Loucy (cell line): ENCODE measurements around the gene XXYLT1.

Source experiments
- H2AFZ ChIP-seq: fragments of 200-600 bp; sonication (generic); 2 replicates; pipeline ENCODE4 v1.6.0; 2016; ENCODE audit warnings: antibody characterized with exemption, mild to moderate bottlenecking, low read length, moderate library complexity
- H3F3A ChIP-seq: fragments of 200-600 bp; 2 replicates; pipeline ENCODE4 v1.6.0; 2016; ENCODE audit warnings: antibody characterized with exemption, low read depth, mild to moderate bottlenecking
- H3K27me3 ChIP-seq: fragments of 200-600 bp; sonication (generic); 2 replicates; pipeline ENCODE4 v1.6.1; 2014; ENCODE audit warnings: low read length, mild to moderate bottlenecking; ENCODE audit not compliant: insufficient read depth, poor library complexity, severe bottlenecking
- H3K36me3 ChIP-seq: fragments of 200-600 bp; sonication (generic); 2 replicates; pipeline ENCODE4 v1.6.1; 2016; ENCODE audit warnings: low read length; ENCODE audit not compliant: insufficient read depth
- H3K4me1 ChIP-seq: fragments of 200-600 bp; sonication (generic); 2 replicates; pipeline ENCODE4 v1.5.1; 2014; ENCODE audit warnings: low read length, mild to moderate bottlenecking; ENCODE audit not compliant: insufficient read depth, poor library complexity, severe bottlenecking
- H3K4me2 ChIP-seq: fragments of 200-600 bp; sonication (generic); 2 replicates; pipeline ENCODE4 v1.6.0; 2014; ENCODE audit warnings: antibody characterized with exemption, low read length, low read depth, mild to moderate bottlenecking; ENCODE audit not compliant: poor library complexity, severe bottlenecking
- H3K4me3 ChIP-seq: fragments of 200-600 bp; sonication (generic); 2 replicates; pipeline ENCODE4 v1.5.1; 2014; ENCODE audit warnings: low read length, mild to moderate bottlenecking, mixed read lengths; ENCODE audit not compliant: poor library complexity, severe bottlenecking
- H3K79me2 ChIP-seq: fragments of 200-600 bp; sonication (generic); 2 replicates; pipeline ENCODE4 v1.6.1; 2014; ENCODE audit warnings: low read length; ENCODE audit not compliant: insufficient read depth
- H3K9ac ChIP-seq: fragments of 200-600 bp; sonication (generic); 2 replicates; pipeline ENCODE4 v1.6.0; 2014; ENCODE audit warnings: mild to moderate bottlenecking, low read depth, low read length, moderate library complexity; ENCODE audit not compliant: poor library complexity, severe bottlenecking
- H3K9me2 ChIP-seq: fragments of 200-600 bp; sonication (generic); replicated peaks from 2 replicates; pipeline ENCODE4 v1.6.1; 2016; ENCODE audit warnings: low read depth, low read length, mixed read lengths
- H3K9me3 ChIP-seq: fragments of 200-600 bp; sonication (generic); 2 replicates; pipeline ENCODE4 v1.6.1; 2014; ENCODE audit warnings: mild to moderate bottlenecking, antibody characterized with exemption, low read length, low read depth; ENCODE audit not compliant: insufficient read depth
- H4K20me1 ChIP-seq: fragments of 200-600 bp; sonication (generic); 2 replicates; pipeline ENCODE4 v1.6.0; 2014; ENCODE audit warnings: antibody characterized with exemption, low read length, mild to moderate bottlenecking; ENCODE audit not compliant: insufficient read depth, poor library complexity, severe bottlenecking
- EZH2phosphoT487 ChIP-seq: fragments of 200-600 bp; IDR thresholded peaks from 2 replicates; pipeline ENCODE4 v1.6.1; 2018; ENCODE audit warnings: antibody characterized with exemption, mild to moderate bottlenecking, moderate library complexity, borderline replicate concordance
- TF ChIP-seq, protein P1 (sequence below): fragments of 200-600 bp; sonication (generic); conservative IDR thresholded peaks from 2 replicates; pipeline ENCODE4 v1.5.1; 2014; ENCODE audit warnings: mild to moderate bottlenecking, antibody characterized with exemption, low read length

The XXYLT1 gene

GRCh38 chr3:195133013-195133412 is 137.9 kb downstream of the XXYLT1 start:
- H3K36me3 ChIP-seq: peaks cover 42% of the 10 kb centered on the region; the same call in 1 of the 2 replicates
- TF ChIP-seq EZH2phosphoT487: no peak
- TF ChIP-seq, protein P1, sequence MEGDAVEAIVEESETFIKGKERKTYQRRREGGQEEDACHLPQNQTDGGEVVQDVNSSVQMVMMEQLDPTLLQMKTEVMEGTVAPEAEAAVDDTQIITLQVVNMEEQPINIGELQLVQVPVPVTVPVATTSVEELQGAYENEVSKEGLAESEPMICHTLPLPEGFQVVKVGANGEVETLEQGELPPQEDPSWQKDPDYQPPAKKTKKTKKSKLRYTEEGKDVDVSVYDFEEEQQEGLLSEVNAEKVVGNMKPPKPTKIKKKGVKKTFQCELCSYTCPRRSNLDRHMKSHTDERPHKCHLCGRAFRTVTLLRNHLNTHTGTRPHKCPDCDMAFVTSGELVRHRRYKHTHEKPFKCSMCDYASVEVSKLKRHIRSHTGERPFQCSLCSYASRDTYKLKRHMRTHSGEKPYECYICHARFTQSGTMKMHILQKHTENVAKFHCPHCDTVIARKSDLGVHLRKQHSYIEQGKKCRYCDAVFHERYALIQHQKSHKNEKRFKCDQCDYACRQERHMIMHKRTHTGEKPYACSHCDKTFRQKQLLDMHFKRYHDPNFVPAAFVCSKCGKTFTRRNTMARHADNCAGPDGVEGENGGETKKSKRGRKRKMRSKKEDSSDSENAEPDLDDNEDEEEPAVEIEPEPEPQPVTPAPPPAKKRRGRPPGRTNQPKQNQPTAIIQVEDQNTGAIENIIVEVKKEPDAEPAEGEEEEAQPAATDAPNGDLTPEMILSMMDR: no peak
- H3K9me2 ChIP-seq: no peaks in the 10 kb centered on the region
- H3K4me1 ChIP-seq: peaks cover 43% of the 10 kb centered on the region
- H3K9ac ChIP-seq: no peak overlapping the region
- no peak overlapping the region for H2AFZ ChIP-seq
- no peaks in the 10 kb centered on the region for H3K27me3 ChIP-seq
- H3K79me2 ChIP-seq: peaks cover 60% of the 10 kb centered on the region; the same call in 1 of the 2 replicates
- no peak overlapping the region for H3K4me3 ChIP-seq
- no peak overlapping the region for H3K4me2 ChIP-seq
- H3K9me3 ChIP-seq: no peaks in the 10 kb centered on the region
- H4K20me1 ChIP-seq: no peaks in the 10 kb centered on the region
- H3F3A ChIP-seq: 0 out of 2 replicates have a peak, but pooled peaks cover 3% of the 10 kb centered on the region

DNA sequence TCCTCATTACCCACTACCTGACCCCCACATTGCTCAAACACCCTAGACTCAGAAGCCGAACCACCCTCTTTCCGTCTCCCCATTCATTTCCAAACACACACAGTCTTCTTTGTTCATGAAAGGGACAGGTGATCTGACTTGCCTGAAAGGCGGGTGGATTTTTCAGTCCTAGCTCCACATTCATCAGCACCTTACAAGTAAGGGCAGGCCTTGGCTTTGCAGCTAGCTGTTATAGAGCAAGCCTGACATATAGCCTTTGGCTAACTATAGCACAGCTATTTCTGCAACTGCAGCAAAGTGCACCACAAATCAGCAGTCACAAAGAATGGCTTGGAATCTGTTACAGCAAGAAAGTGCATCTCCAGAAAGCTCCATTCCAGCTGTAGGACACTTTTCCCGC is 139.8 kb downstream of the XXYLT1 start:
- H3K9me3 ChIP-seq: no peaks in the 10 kb centered on the region
- no peak overlapping the region for H3K4me2 ChIP-seq
- H3K9ac ChIP-seq: no peak overlapping the region
- H4K20me1 ChIP-seq: no peaks in the 10 kb centered on the region
- TF ChIP-seq, protein P1: no peak
- no peak for TF ChIP-seq EZH2phosphoT487
- no peak overlapping the region for H3K4me3 ChIP-seq
- no peak overlapping the region for H2AFZ ChIP-seq
- H3K79me2 ChIP-seq: peaks cover 71% of the 10 kb centered on the region; the same call in 1 of the 2 replicates
- 0 out of 2 replicates have a peak, but pooled peaks cover 3% of the 10 kb centered on the region for H3F3A ChIP-seq
- peaks cover 42% of the 10 kb centered on the region for H3K4me1 ChIP-seq
- H3K27me3 ChIP-seq: no peaks in the 10 kb centered on the region
- H3K9me2 ChIP-seq: no peaks in the 10 kb centered on the region
- H3K36me3 ChIP-seq: peaks cover 34% of the 10 kb centered on the region; the same call in 1 of the 2 replicates

DNA sequence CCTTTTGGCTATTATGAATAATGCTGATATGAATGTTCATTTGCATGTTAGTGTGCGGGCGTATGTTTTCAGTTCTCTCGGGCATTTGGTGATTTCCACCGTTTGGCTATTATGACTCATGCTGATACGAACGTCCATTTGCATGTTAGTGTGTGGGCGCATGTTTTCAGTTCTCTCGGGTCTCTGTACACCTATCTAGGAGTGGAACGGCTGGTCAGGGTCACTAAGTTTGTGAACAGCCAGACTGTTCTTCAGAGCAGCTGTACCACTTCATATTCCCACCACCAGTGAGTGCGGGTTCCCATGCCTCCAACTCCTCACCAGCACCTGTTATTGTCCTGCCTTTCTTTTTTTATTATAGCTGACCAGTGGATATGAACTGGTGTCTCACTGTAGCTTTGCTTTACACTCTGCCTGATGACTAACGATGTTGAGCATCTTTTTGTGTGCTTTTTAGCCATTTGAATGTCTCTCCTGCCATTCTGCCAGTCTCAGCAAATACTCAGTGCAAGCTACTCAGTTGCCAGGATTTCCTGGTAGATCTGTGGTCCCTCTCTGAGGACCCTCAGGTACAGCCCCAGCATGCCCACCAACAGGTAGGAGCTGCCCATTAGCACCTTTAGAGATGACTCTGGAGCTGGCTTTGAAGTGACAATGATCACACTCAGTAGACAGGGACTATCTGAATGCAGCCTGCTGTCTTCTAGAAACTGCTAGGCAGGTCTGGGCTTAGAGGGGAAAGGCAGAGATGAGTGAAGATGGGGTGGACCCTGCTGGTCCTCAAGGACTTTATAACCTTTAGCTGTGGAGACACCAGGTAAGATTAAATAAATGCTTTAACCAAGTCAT is 141.1 kb downstream of the XXYLT1 start:
- no peaks in the 10 kb centered on the region for H3K9me3 ChIP-seq
- peaks cover 70% of the 10 kb centered on the region for H3K79me2 ChIP-seq
- no peak overlapping the region for H3K4me3 ChIP-seq
- 0 out of 2 replicates have a peak, but pooled peaks cover 3% of the 10 kb centered on the region for H3F3A ChIP-seq
- H3K4me2 ChIP-seq: no peak overlapping the region
- peaks cover 44% of the 10 kb centered on the region for H3K4me1 ChIP-seq
- no peaks in the 10 kb centered on the region for H4K20me1 ChIP-seq
- H3K9ac ChIP-seq: no peak overlapping the region
- H3K9me2 ChIP-seq: no peaks in the 10 kb centered on the region
- TF ChIP-seq, protein P1: no peak
- TF ChIP-seq EZH2phosphoT487: no peak
- H2AFZ ChIP-seq: no peak overlapping the region
- peaks cover 21% of the 10 kb centered on the region; the same call in 1 of the 2 replicates for H3K36me3 ChIP-seq
- no peaks in the 10 kb centered on the region for H3K27me3 ChIP-seq
